ENCODE data around the gene KMT2A.
"Not testable (repeated sequence)": the region's sequence is repeated elsewhere in the genome, so short reads cannot be mapped to it uniquely, and the experiment has no call there.

The KMT2A gene

GRCh38 chr11:118533769-118534729 lies 97.8 kb downstream of the KMT2A start:
- DNase-seq (ENCODE audit: low read depth in 2 of 2), result no peak

- no peak for DNase-seq (ENCODE audit: low read depth in 2 of 2)
Measured at GRCh38 chr11:118535261-118535660, 99.0 kb downstream of the KMT2A start.

GRCh38 chr11:118536726-118537125 lies 100.4 kb downstream of the KMT2A start:
- DNase-seq (ENCODE audit: low read depth in 2 of 2), result no peak

GRCh38 chr11:118537409-118537980 lies 101.2 kb downstream of the KMT2A start:
- DNase-seq (ENCODE audit: low read depth in 2 of 2), result no peak

GRCh38 chr11:118544010-118544646 lies 107.8 kb downstream of the KMT2A start:
- DNase-seq (ENCODE audit: low read depth in 2 of 2), result no peak

- no peak for DNase-seq (ENCODE audit: low read depth in 2 of 2)
Measured at GRCh38 chr11:118544647-118545010, 108.3 kb downstream of the KMT2A start.

GRCh38 chr11:118545533-118545932 lies 109.2 kb downstream of the KMT2A start:
- DNase-seq (ENCODE audit: low read depth in 2 of 2), result no peak

- no peak for DNase-seq (ENCODE audit: low read depth in 2 of 2)
Measured at GRCh38 chr11:118547132-118547531, 110.8 kb downstream of the KMT2A start.

- no peak for DNase-seq (ENCODE audit: low read depth in 2 of 2)
Measured at GRCh38 chr11:118552341-118552740, 116.0 kb downstream of the KMT2A start.

GRCh38 chr11:118560806-118561205 lies 124.5 kb downstream of the KMT2A start:
- DNase-seq (ENCODE audit: low read depth in 2 of 2), result no peak

- DNase-seq (ENCODE audit: low read depth in 2 of 2), result no peak
Measured at GRCh38 chr11:118565051-118565450, 128.8 kb downstream of the KMT2A start.

GRCh38 chr11:118569670-118570069 lies 133.4 kb downstream of the KMT2A start:
- DNase-seq (ENCODE audit: low read depth in 2 of 2), result no peak

- DNase-seq (ENCODE audit: low read depth in 2 of 2), result no peak
Measured at GRCh38 chr11:118570787-118571186, 134.5 kb downstream of the KMT2A start.

- not testable (repeated sequence) for DNase-seq (ENCODE audit: low read depth in 2 of 2)
Measured at GRCh38 chr11:118571701-118572060, 135.4 kb downstream of the KMT2A start.

GRCh38 chr11:118572061-118572980 lies 136.0 kb downstream of the KMT2A start, which contains the start of gene ARCN1:
Gene ARCN1, plus strand, starts transcription at chr11:118572409. Its CDS starts 139 bp downstream, at chr11:118572548.
- DNase-seq (ENCODE audit: low read depth in 2 of 2), result peak; percentile 48 to 60

- DNase-seq (ENCODE audit: low read depth in 2 of 2), result no peak
Measured at GRCh38 chr11:118572981-118573550, 136.8 kb downstream of the KMT2A start.

GRCh38 chr11:118574636-118575035 lies 138.3 kb downstream of the KMT2A start:
- DNase-seq (ENCODE audit: low read depth in 2 of 2), result no peak
